ENCODE results near the gene INTS1.
"Not testable (repeated sequence)": the region's sequence is repeated elsewhere in the genome, so short reads cannot be mapped to it uniquely, and the experiment has no call there.

INTS1 gene

GRCh38 chr7:1529383-1530116 is 25.4 kb upstream of the INTS1 start:
- no peak for DNase-seq

GRCh38 chr7:1526271-1526754 is 22.1 kb upstream of the INTS1 start:
- no peak for DNase-seq

GRCh38 chr7:1525409-1525808 is 21.2 kb upstream of the INTS1 start:
- no peak for DNase-seq

GRCh38 chr7:1523844-1524243 is 19.7 kb upstream of the INTS1 start:
- no peak for DNase-seq

GRCh38 chr7:1523208-1523607 is 19.0 kb upstream of the INTS1 start:
- DNase-seq = no peak

- DNase-seq = no peak
Measured at GRCh38 chr7:1521456-1521855, 17.3 kb upstream of the INTS1 start.

GRCh38 chr7:1520539-1521234 is 16.5 kb upstream of the INTS1 start:
- no peak for DNase-seq

GRCh38 chr7:1519322-1519922 is 15.2 kb upstream of the INTS1 start:
- DNase-seq = not testable (repeated sequence)

- no peak for DNase-seq
Measured at GRCh38 chr7:1516586-1517251, 12.5 kb upstream of the INTS1 start.

- DNase-seq = not testable (repeated sequence)
Measured at GRCh38 chr7:1515509-1515967, 11.3 kb upstream of the INTS1 start.

GRCh38 chr7:1514995-1515401 is 10.8 kb upstream of the INTS1 start:
- DNase-seq = no peak

- no peak for DNase-seq
Measured at GRCh38 chr7:1514407-1514806, 10.2 kb upstream of the INTS1 start.

- DNase-seq = no peak
Measured at GRCh38 chr7:1513657-1514095, 9.5 kb upstream of the INTS1 start.

- no peak for DNase-seq
Measured at GRCh38 chr7:1512781-1513656, 8.8 kb upstream of the INTS1 start.

GRCh38 chr7:1511444-1512422 is 7.5 kb upstream of the INTS1 start:
- no peak for DNase-seq

GRCh38 chr7:1510780-1511154 is 6.6 kb upstream of the INTS1 start:
- DNase-seq = no peak

- no peak for DNase-seq
Measured at GRCh38 chr7:1509226-1509625, 5.0 kb upstream of the INTS1 start.

- no peak for DNase-seq
Measured at GRCh38 chr7:1508277-1508758, 4.1 kb upstream of the INTS1 start.

GRCh38 chr7:1505731-1506550 is 1.8 kb upstream of the INTS1 start:
- DNase-seq = no peak

- no peak for DNase-seq
Measured at GRCh38 chr7:1503390-1503789, 799 bp downstream of the INTS1 start.
